ENCODE results near the gene ZNF397. TPM values are rescaled to one million over a fixed set of nuclear protein-coding genes. Genes with fewer than 3 reads are reported as not detected.

Gene ZNF397
- total RNA-seq, 4 donors from 2014 or later: 25.4 to 38.0 (median 29.6) TPM

GRCh38 chr18:35256947-35257346 is 16.1 kb downstream of the ZNF397 start:
- no peaks in the 10 kb centered on the region for H3K27me3 ChIP-seq
- peaks cover 0 to 10% (median 0%) of the 10 kb centered on the region in 4 donors for H3K9me3 ChIP-seq
- H3K4me1 ChIP-seq: no peaks in the 10 kb centered on the region
- TF ChIP-seq, protein P1, sequence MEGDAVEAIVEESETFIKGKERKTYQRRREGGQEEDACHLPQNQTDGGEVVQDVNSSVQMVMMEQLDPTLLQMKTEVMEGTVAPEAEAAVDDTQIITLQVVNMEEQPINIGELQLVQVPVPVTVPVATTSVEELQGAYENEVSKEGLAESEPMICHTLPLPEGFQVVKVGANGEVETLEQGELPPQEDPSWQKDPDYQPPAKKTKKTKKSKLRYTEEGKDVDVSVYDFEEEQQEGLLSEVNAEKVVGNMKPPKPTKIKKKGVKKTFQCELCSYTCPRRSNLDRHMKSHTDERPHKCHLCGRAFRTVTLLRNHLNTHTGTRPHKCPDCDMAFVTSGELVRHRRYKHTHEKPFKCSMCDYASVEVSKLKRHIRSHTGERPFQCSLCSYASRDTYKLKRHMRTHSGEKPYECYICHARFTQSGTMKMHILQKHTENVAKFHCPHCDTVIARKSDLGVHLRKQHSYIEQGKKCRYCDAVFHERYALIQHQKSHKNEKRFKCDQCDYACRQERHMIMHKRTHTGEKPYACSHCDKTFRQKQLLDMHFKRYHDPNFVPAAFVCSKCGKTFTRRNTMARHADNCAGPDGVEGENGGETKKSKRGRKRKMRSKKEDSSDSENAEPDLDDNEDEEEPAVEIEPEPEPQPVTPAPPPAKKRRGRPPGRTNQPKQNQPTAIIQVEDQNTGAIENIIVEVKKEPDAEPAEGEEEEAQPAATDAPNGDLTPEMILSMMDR (IDR thresholded peaks at IDR 0.05): no peak
- TF ChIP-seq POLR2A (IDR thresholded peaks at IDR 0.05): no peak
- no peak overlapping the region for H3K4me3 ChIP-seq
- no peak overlapping the region for H3K27ac ChIP-seq
- peaks cover 0 to 33% (median 0%) of the 10 kb centered on the region in 3 donors for H3K36me3 ChIP-seq
- no peak for DNase-seq

DNA sequence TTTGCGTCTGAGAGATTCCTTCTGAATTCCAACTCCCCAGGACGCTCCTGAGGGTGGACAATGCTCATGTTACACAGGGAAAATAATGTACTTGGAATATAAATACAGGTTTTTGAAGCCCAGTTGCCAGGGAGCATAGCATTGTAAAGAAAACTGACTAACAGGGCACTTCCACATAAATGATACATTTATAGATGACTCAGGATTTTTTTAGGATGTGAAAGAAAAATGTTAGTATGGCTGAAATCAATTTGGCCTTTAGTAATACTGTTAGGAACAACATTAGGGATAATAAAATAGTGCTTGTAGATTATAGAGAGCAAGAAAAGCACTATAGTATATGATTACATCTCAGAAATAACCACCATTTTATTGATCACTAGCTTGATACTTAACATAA is 23.6 kb downstream of the ZNF397 start:
- TF ChIP-seq, protein P1 (IDR thresholded peaks at IDR 0.05): no peak
- no peak for TF ChIP-seq POLR2A (IDR thresholded peaks at IDR 0.05)
- no peak for DNase-seq

DNA sequence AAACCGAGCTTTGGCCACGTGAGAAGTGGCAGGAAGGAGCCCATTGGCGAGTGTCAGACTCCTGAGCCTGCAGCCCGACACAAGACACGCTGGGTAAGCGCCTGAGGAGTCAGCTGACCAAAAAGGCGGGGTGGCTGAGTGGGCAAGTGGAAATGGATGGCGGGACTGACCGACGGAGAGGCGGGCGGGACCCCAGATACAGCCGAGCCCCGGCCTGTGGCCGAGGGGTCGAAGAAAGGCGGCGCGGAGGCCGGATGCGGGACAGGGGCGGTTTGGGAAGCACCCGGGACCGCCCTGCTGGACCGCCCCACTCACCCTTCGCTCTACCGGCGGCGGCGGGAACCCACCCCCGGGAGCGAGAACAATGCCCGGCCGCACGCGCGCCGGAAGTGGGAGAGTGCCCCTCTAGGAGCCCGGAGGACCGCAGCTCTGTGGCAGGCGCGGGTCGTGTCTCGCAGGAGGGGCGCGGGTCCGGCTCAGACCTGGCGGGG is 26.4 kb downstream of the ZNF397 start:
- Histone ChIP-seq H3K4me1 (peaks cover 0 to 8% (median 2%) of the 10 kb centered on the region in 4 donors), H3K9me3 (no peaks in the 10 kb centered on the region), H3K27ac (peak overlapping the region; percentile 73 to 91 (median 80)), H3K36me3 (no peaks in the 10 kb centered on the region), H3K27me3 (no peaks in the 10 kb centered on the region), H3K4me3 (peak overlapping the region; percentile 65 to 84 (median 73))
- no peak for TF ChIP-seq POLR2A (IDR thresholded peaks at IDR 0.05)
- TF ChIP-seq, protein P1 (IDR thresholded peaks at IDR 0.05): no peak
- peak; percentile 76 to 89 (median 80) for DNase-seq

More for the DNA sequence above, 23.6 kb downstream of the ZNF397 start:
- Histone ChIP-seq H3K4me1 (peaks cover 0 to 8% (median 2%) of the 10 kb centered on the region in 4 donors), H3K9me3 (no peaks in the 10 kb centered on the region), H3K4me3 (no peak overlapping the region), H3K36me3 (no peaks in the 10 kb centered on the region), H3K27me3 (no peaks in the 10 kb centered on the region), H3K27ac (no peak overlapping the region)

- DNase-seq: peak in 2 of 3 donors; percentile 69 to 79
- Histone ChIP-seq H3K27me3 (no peaks in the 10 kb centered on the region), H3K9me3 (no peaks in the 10 kb centered on the region), H3K36me3 (no peaks in the 10 kb centered on the region), H3K4me3 (peak overlapping the region; percentile 65 to 84 (median 73)), H3K4me1 (peaks cover 0 to 8% (median 2%) of the 10 kb centered on the region in 4 donors), H3K27ac (peak overlapping the region in 3 of 4 donors; percentile 73 to 91 (median 78))
- TF ChIP-seq POLR2A (IDR thresholded peaks at IDR 0.05): no peak
- TF ChIP-seq, protein P1 (IDR thresholded peaks at IDR 0.05): no peak
Observed at GRCh38 chr18:35267809-35268208, 27.0 kb downstream of the ZNF397 start.

DNA sequence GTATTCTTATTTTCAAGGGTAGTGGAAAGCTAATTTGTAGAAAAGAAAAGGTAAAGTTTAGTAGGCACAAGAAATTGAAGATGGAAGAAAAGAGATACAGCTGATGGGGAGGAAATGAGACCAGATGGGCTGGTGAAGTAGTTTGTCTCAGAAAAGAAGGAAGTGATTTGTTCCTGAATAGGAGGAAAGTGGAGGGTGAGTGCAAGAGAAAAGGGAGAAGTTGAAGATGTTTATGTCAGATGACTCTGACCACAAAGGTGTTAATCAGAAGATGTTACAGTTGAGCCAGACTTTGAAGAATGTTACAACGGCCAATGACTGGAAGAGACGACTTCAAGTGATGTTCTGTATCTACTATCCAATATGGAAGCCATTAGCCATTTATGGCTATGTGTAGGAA is 28.0 kb downstream of the ZNF397 start:
- Histone ChIP-seq H3K36me3 (no peaks in the 10 kb centered on the region), H3K27ac (no peak overlapping the region), H3K9me3 (no peaks in the 10 kb centered on the region), H3K27me3 (no peaks in the 10 kb centered on the region), H3K4me3 (no peak overlapping the region), H3K4me1 (peaks cover 0 to 8% (median 2%) of the 10 kb centered on the region in 4 donors)
- DNase-seq: no peak
- TF ChIP-seq, protein P1 (IDR thresholded peaks at IDR 0.05): no peak
- TF ChIP-seq POLR2A (IDR thresholded peaks at IDR 0.05): no peak

All from Peyer's patch (tissue), 4 donors.